UCSD-AML1 (cell line): ENCODE results near the gene SOX18.

Experiments used
- DNase-seq: peaks from one replicate; lab custom pipeline; 2025; ENCODE audit not compliant: unreplicated experiment; lab: John Stamatoyannopoulos, UW

Gene SOX18

DNA sequence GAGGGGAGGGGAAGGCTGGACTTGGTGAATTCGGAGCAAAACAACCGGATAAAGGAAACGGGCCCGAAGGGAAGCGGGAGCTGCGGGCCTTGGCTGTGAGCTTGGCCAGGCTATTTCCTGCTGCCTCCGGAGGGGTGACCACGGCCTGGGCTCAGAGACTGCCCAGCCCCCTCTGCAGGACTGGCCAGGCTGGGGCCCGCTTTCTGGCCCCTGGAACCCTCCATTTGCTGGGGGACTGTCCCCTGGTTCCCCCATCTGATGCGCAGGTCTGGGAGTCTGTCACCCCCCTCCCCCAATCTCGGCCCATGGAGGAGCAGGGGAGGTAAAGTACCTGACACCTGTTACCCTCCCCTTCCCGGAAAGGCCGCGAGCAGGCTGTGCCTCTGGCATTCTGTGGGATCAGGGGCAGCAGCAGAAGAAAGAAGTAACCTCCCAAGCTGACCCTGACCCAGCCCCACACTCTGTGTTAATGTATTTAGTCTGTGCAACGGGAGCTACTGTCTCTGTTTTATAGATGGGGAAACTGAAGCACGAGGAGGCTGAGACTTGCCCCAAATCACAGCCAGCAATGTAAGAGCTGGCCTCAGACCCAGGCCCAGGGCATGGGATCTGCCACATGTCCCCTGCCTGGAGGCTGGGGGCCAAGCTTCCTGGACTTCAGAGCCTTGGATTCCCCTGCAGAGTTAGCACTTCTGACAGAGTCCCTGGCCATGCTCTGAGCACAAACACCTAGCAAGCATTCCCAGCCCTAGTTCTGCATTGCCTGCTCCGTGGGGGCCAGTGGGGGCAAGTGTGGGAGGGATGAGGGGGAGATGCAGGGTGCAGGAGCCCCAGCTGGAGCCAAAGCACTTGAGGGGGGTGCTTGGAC lies 9.9 kb downstream of the SOX18 start:
- DNase-seq = no peak

DNA sequence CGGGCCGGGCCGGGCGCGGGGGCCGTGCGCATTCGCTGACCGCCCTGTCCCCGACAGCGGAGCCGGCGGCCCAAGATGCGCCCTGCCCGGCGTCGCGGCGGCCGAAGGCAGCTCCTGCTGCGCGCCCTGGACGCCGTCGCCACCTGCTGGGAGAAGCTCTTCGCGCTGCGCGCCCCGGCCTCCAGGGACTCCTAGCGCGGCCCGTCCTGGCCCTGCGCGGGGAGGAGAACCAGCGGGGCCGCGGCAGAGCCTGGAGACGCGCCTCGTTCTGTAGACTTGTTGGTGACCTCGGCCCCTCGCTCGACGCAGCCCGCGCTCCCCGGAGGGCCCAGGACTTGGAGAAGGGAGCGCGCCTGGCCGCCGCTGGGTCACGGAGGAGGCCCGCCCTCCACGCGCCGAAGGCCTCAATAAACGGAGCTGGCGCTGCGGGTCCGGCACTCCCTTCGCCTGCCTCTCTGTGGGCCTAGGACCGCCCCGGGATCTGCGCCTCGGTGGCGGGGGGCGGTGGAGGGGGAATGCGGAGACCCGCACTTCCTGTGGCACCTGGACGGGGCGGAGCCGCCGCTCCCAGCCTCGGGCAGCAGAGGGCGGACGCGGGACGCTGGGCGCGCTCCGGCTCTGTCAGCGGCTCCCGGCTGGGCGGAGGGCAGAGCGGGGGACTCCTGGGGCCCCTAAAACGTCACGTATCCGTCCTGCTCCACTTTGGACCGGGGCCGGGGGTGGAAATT lies 10.7 kb downstream of the SOX18 start:
- DNase-seq = peak; percentile 88

DNA sequence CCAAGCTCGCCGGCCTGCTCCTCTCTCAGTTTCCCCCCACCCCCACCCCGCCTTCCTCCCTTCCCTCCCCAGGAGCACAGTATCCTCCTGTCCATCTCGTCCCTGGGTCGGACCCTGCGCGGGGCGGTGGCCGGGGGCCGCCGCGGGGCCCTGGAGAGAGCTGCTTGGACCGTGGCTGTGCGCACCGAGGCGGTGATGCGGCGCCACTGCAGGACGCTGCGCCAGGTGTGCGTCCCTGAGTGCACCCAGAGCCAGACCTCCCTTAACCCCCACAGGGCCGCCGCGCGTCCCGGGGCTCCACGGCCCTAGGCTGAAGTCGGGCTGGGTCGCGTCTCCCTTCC lies 11.2 kb downstream of the SOX18 start:
- no peak for DNase-seq

DNA sequence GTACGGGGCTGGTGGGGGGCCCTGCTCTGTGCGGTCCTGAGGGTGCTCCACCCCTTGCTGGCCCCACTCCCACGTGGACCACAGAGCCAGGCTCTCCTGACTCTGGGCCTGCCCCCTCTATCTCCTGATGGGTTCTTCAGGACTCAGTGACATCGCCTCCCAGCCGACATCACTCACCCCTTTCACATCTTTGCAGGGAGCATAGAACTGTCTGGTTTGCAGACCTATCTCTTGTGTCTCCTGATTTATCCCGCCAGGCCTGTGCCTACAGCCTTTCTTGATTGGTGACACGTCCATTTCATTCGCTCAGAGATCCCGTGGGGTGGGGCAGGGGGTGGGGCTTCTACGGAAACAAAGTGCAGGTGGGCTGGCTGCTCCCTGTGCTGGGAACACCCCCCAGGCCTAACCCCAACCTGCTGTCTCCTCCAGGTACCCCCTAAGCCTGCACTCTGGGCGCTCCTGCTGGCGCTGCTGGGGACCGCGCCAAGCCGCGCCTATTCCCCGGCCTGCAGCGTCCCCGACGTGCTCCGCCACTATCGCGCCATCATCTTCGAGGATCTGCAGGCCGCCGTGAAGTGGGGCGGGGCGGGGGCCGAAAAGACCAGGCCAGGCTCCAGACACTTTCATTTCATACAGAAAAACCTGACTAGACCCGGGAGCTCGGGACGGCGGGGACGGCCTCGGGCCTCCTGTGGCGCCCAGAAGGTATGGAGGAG lies 11.8 kb downstream of the SOX18 start:
- DNase-seq = no peak

DNA sequence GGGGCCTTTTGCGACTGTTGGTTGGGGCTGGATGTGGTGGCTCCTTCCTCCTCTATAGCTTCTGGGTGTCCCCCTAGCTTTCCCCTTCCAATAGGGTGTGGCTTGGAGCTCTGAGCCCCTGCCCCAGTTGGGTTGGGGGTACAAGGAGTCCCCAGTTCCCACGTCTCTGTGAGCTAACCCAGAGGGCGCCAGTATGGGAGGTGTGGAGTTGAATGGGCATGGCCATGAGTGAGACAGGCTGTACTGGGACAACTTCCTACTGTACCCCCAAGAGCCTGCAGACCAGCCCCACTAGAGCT lies 12.3 kb downstream of the SOX18 start:
- DNase-seq = no peak

DNA sequence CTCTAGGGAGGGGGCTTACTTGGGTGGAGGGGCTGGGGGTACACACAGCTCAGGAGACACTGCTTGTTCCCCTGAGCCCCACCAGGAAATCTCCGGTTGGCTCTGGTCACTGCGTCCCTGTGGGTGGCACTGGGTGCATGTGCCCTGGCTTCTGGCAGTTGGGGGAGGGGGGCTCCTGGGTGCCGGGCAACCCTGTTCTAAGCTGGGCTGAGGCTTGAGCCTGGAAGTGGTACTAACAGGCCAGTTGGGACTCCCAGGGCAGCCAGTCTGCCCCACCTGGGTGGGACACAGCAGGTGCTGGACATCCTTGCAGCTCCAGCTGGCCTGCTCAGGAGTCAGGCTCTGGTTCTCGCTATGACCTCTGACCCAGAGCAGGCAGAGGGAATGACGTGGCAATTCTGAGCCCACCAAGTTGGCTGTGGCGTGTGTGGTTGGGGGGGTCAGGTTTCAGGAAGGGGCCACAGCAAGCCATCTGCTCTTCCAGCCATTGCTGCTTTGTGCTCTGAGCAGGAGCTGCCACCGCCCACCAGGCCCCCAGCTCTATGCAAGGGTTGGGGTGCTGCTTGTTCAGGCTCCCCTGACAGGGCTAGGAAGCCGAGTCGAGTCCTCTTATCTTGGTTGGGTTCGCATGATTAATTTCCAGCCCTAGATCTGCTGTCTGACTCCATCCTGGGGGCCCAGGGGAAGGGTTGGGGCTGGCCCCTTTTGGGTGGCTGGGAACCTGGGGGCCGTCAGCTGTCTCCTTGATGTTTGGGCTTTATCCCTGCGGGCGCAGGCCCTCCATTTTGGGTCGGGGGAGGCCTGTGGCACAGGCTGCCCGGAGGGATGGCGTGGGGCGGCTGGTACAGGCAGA lies 12.9 kb downstream of the SOX18 start:
- no peak for DNase-seq

DNA sequence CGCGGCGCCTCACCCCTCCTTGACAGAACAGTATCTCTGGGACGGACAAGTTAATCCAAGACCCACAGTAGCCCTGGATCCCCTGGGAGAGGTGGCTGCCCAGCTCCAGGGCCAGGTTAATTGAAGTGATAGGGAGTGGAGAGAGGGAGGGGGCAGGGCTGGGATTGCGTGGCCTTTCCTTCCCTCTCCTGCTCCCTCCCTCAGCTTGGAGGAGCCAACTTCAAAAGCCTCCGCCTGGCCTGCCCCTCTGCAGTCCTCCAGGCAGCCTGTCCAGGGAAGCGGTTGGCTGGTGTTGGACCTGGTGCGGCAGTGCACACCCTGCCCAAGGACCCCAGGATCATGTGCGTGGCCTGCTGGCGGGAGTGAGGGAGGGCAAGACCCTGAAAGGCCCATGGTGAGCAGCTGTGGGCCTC lies 13.5 kb downstream of the SOX18 start, which contains the start of gene C20orf204:
Gene C20orf204 (plus strand): TSS at position 250 of the 413 bp plus-strand sequence. CDS start 142 bp downstream, at position 392.
- DNase-seq = no peak

DNA sequence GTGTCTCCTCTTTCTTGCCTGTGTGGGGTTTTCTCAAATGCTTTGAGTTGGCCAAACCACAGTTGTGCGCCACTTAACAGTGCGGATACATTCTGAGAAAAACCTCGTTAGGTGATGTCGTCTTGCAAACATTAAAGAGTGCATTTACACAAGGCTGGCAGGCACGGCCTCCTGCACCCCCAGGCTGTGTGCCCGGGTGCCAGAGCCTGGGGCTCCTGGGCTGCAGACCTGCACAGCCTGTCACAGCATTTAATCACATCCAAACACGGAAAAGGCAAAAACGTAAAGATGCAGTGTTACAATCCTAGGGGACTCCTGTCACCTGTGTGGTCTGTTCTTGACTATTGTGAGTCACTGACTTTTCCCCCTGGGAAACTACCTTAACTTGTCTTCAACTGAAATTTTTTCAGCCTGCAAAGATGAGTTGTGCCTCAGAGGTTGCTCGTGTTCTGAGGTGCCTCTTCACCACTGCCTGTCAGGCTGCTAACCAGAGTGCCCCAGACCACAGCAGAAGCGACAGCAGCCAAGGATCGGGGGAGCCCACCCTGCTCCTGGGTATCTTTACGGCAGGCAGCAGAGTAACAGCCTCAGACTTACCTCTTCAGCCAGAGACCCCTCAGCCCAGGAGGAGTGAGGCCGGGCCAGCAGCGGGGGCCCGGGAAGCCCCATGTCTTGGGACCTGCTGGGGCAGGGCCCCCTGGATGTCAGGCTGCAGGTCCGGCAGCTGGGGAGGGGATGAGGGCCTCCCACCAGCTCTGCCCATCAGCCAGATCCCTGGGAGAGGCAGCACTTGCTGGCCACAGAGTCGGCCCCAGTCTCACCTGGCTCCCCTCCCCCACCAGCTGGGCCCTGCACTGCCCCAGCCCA lies 14.1 kb downstream of the SOX18 start:
- DNase-seq = no peak

DNA sequence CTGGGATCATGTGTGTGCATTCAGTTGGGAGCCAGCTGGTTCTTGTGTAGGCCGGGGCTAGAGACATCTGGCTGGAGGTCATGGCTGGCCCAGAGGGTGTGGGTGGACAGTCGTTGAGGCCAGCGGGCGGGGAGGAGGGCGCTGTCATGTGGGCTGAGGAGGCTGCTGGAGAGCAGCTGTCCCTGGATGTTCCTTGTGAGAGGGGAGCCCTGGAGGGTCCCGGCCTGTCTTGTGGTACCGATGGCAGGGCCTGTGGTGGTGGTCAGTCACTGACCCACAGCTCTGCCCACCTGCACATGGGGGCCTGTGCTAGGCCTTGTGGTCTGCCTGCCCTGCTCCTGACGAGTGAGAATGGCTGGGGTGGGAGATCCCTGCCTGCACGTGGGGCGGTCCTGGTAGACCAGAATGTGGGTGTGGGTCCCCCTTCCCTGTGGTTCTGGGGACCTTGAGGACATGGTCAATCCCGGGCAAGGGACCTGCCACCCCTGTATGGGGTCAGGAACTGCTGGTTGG lies 15.4 kb downstream of the SOX18 start:
- DNase-seq = no peak

DNA sequence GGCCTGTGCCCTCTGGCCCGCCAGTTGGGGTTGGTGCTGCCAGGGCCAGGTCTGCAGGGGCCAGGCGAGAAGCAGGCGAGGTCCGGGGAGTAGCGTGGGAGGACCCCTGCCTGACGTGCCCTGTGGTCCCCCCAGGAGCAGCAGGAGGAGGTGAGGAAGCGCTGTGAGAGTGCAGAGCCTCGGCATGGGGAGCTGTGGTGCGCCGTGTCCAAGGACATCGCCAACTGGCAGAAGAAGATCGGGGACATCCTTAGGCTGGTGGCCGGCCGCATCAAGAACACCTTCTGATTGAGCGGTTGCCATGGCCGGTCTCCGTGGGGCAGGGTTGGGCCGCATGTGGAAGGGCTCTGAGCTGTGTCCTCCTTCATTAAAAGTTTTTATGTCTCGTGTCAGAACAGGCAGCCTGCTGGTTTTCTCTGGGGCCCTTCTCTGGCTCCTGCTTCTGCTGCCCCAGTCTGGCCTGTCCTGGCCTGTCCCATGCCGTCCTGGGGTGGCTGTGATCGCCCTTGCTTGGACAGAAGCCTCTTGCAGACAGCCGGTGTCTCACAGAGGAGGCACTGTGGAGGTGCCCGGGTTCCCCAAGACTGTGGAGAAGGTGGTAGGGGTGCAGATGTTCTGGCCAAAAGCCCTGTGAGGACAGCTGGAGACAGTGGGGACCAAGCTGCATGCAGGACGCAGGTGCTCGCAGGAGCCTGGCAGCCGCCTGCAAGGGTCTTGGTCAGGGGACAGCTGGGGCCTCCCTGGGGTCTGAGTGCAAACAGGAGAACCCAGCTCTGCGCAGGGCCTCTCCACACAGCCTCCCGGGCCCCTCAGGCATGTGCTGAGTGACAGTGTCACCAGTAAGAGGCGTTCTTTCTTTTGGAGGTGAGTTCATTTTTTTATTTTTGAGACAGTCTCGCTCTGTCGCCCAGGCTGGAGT lies 16.5 kb downstream of the SOX18 start:
- DNase-seq = no peak

DNA sequence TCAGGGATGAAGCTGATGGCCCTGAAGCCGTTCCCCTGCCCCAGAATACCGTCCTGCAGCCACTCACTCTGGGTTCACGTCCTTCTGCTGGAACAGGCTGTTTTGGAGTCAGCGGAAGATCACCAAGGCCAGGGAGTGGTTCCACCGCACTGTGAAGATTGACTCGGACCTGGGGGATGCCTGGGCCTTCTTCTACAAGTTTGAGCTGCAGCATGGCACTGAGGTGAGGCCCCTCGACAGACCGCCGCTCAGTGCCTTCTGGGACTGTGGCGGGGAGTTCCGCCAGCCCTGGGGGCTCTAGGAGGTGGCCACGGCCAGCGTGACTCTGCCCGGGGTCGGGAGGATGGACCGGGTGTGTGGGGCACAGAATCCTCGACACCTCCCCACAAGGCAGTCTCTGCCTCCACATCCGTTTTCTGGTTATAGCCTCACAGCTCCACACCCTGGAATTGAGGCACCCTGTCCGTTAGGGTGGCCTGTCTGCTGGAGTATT lies 17.6 kb downstream of the SOX18 start:
- no peak for DNase-seq

DNA sequence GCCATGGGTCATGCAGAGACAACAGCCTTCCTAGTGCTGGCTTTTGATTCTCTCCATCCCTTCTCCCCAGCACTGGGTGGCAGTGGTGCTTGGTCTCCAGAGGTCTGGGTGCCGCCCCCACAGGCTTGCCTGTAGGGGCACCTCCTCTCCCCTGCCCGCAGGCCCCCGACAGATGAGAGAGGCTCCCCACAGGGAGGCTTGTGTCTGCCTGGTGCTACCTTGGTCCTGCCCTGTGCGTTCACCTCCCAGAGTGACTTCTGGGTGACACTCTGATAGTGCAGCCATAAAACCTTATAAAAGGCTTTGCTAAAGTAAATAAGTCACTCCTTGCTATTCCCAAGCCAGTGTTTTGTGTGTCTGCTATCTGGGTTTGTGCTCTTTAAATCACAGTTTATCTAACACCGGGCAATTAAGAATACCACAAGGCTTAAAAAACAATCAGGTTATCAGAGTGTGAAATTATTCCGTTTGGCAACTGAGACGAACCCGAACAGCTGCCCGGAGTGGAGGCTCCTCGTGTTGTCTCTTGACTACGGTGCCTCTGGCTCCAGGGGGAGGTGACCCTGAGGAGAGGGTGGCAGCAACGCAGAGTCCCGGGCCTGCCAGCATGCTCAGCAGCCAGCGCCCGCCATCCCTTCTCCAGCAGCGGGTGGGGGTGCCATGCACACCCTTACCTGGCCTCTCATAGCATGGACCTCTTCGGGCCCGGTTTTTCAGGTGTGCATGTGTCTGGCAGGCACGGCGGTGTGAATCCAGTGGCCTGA lies 18.9 kb downstream of the SOX18 start:
- no peak for DNase-seq

DNA sequence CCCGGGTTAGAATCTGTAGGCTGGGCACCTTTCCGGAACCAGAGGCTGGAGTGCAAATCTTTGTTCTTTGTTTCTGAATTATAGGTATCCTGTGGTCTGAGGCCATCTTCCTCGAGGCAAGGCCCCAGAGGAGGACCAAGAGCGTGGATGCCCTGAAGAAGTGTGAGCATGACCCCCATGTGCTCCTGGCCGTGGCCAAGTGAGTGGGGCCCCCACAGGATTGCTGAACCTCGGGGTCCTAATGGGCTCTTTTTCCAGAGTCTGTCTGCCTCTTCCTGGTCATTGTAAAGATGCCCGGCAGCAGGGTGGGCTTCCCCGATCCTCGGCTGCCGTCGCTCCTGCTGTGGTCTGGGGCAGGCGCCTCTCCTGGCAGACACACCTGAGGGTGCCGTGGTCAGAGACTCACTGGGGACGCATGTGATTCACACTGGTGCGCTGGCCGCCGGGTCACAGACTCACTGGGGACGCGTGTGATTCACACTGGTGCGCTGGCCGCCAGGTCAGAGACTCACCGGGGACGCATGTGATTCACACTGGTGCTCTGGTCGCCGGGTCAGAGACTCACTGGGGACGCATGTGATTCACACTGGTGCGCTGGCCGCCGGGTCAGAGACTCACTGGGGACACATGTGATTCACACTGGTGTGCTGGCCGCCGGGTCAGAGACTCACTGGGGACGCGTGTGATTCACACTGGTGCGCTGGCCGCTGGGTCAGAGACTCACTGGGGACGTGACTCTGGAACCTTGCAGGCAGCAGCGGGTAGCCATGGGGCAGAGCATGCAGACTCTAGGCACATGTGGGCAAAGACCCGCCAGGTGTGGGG lies 19.9 kb downstream of the SOX18 start:
- no peak for DNase-seq

DNA sequence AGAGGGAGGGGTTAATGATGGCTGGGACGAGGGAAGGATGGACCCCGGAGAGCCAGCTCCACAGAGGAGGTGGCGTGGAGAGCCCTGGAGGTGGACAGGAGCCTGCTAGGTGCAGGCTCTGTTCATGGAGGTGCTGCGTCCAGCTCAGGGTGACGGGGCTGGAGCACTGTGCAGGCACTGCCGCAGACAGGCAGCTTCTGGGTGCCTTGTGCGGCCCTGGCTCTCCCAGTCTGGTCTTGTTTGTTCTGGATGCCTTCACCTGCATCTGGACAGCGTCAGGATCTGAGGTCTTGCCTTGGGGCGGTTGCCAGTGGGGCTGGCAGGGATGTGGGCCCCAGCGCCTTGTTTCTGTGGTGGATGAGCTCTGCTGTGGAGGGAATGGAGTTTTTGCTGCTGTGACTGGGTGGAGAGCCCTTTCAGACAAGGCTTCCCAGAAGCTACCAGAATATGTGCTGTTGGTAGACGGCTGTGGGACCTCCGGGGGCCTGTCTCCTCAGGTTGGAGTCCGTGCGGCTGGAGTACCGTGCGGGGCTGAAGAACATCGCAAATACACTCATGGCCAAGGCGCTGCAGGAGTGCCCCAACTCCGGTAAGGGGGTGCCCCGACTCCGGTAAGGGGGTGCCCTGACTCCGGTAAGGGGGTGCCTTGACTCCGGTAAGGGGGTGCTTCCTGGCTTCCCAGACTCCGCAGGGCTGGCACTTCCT lies 21.3 kb downstream of the SOX18 start:
- no peak for DNase-seq

DNA sequence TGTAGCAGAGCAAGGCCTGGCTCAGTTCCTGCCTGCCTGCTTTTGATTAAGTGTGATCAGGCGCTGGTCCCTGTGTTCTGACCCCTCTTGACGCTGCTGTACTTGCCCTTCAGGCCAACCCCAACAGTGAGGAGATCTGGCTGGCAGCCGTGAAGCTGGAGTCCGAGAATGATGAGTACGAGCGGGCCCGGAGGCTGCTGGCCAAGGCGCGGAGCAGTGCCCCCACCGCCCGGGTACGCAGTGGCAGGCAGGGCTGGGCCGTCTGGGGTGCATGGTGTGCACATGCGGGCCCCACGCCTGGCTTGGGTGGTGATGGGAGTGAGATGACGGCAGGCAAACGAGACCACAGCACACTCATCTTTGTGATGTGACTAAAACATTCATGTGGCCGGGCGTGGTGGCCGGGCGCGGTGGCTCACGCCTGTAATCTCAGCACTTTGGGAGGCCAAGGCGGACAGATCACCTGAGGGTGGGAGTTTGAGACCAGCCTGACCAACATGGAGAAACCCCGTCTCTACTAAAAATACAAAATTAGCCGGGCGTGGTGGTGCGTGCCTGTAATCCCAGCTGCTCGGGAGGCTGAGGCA lies 23.5 kb downstream of the SOX18 start:
- DNase-seq = no peak
